PFSK-1 (cell line): ENCODE measurements around the gene FAM234A.

ENCODE experiments used
- FOXP2 ChIP-seq: optimal IDR thresholded peaks from 2 replicates; pipeline ENCODE3; 2011; ENCODE audit warnings: borderline replicate concordance, control low read depth, inconsistent platforms; ENCODE audit not compliant: insufficient read depth; ENCODE audit errors: extremely low read length, extremely low read depth
- POLR2AphosphoS5 ChIP-seq: IDR thresholded peaks from 2 replicates; pipeline ENCODE4 v1.6.1; 2012; ENCODE audit warnings: low read depth, mild to moderate bottlenecking, control low read depth, low read length, moderate library complexity
- SIN3A ChIP-seq: IDR thresholded peaks from 2 replicates; pipeline ENCODE4 v1.6.1; 2012; ENCODE audit warnings: mild to moderate bottlenecking, low read length, moderate library complexity, borderline replicate concordance; ENCODE audit not compliant: insufficient read depth
- TAF1 ChIP-seq: IDR thresholded peaks from 2 replicates; pipeline ENCODE4 v1.6.1; 2012; ENCODE audit warnings: low read length, control low read depth, borderline replicate concordance; ENCODE audit not compliant: insufficient read depth
- TF ChIP-seq, protein P1 (sequence below), 2 experiments: IDR thresholded peaks; 2 replicates each; pipeline versions ENCODE4 v1.6.1 to v1.8.0; 2011 to 2012; ENCODE audit warnings: low read depth in 2 of 2, low read length in 2 of 2, control low read depth in 1 of 2, inconsistent platforms in 1 of 2, mild to moderate bottlenecking in 1 of 2, moderate library complexity in 1 of 2; ENCODE audit not compliant: insufficient read depth in 1 of 2

DNA sequence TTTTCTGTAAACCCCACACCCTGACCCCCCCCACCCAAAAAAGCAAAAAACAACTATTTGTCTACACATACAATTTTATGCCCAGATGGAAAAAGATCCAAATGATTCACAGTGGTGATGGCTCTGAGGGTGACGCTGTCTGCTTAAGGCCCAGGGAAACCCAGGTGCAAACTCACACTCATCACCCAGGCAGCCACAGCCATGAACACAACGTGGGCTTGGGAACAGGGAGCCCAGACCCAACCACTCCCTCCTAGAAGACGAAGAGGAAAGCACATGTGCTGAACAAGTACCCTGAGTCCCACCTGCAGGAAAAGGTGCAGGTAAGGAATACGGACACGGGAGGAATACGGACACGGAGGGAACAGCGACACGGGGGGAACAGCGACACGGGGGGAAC is 48.9 kb upstream of the FAM234A start:
- TF ChIP-seq POLR2AphosphoS5 (no peak), FOXP2 (no peak), TAF1 (no peak), SIN3A (no peak)
- TF ChIP-seq, protein P1, sequence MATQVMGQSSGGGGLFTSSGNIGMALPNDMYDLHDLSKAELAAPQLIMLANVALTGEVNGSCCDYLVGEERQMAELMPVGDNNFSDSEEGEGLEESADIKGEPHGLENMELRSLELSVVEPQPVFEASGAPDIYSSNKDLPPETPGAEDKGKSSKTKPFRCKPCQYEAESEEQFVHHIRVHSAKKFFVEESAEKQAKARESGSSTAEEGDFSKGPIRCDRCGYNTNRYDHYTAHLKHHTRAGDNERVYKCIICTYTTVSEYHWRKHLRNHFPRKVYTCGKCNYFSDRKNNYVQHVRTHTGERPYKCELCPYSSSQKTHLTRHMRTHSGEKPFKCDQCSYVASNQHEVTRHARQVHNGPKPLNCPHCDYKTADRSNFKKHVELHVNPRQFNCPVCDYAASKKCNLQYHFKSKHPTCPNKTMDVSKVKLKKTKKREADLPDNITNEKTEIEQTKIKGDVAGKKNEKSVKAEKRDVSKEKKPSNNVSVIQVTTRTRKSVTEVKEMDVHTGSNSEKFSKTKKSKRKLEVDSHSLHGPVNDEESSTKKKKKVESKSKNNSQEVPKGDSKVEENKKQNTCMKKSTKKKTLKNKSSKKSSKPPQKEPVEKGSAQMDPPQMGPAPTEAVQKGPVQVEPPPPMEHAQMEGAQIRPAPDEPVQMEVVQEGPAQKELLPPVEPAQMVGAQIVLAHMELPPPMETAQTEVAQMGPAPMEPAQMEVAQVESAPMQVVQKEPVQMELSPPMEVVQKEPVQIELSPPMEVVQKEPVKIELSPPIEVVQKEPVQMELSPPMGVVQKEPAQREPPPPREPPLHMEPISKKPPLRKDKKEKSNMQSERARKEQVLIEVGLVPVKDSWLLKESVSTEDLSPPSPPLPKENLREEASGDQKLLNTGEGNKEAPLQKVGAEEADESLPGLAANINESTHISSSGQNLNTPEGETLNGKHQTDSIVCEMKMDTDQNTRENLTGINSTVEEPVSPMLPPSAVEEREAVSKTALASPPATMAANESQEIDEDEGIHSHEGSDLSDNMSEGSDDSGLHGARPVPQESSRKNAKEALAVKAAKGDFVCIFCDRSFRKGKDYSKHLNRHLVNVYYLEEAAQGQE (IDR thresholded peaks at IDR 0.05; ENCODE audit: insufficient read depth in 1 of 2, low read depth in 2 of 2, low read length in 2 of 2), result no peak
